HepG2 (cell line): ENCODE data around the gene PPP1R1B. TPM values are rescaled to one million over a fixed set of nuclear protein-coding genes. Genes with fewer than 3 reads are reported as not detected.

ENCODE experiments used
- FLYWCH1 ChIP-seq: sonication (generic); formaldehyde crosslinking; IDR thresholded peaks from 2 replicates; pipeline ENCODE4 v1.8.1; 2023; ENCODE audit warnings: mild to moderate bottlenecking, missing genetic modification reagents
- HNRNPL ChIP-seq: fragments of 200-400 bp; formaldehyde crosslinking; IDR thresholded peaks from 2 replicates; pipeline ENCODE4 v1.6.1; 2017; ENCODE audit warnings: mild to moderate bottlenecking, low read depth, low read length
- IRF2 ChIP-seq: IDR thresholded peaks from 2 replicates; pipeline ENCODE4 v1.6.1; 2018; ENCODE audit warnings: missing genetic modification reagents, missing compliant biosample characterization
- MEIS2 ChIP-seq: sonication (generic); formaldehyde crosslinking; IDR thresholded peaks from 2 replicates; pipeline ENCODE4 v1.9.0; 2021; ENCODE audit warnings: mild to moderate bottlenecking, missing genetic modification reagents
- MTF1 ChIP-seq: sonication (generic); formaldehyde crosslinking; IDR thresholded peaks from 2 replicates; pipeline ENCODE4 v1.5.0; 2020; ENCODE audit warnings: missing genetic modification reagents
- NFRKB ChIP-seq: fragments of 450-650 bp; IDR thresholded peaks from 2 replicates; pipeline ENCODE4 v1.6.1; 2017
- NKX3-1 ChIP-seq: sonication (generic); formaldehyde crosslinking; IDR thresholded peaks from 2 replicates; pipeline ENCODE4 v1.5.0; 2020; ENCODE audit warnings: missing genetic modification reagents
- SMAD1 ChIP-seq: sonication (generic); formaldehyde crosslinking; IDR thresholded peaks from 2 replicates; pipeline ENCODE4 v1.4.0; 2020; ENCODE audit warnings: missing genetic modification reagents, low read depth, mild to moderate bottlenecking, borderline replicate concordance
- YY1 ChIP-seq: IDR thresholded peaks from 2 replicates; pipeline ENCODE4 v1.6.1; 2011; ENCODE audit warnings: low read length, low read depth, moderate library complexity, mild to moderate bottlenecking; ENCODE audit not compliant: insufficient read depth, insufficient replicate concordance
- ZBTB3 ChIP-seq: sonication (generic); formaldehyde crosslinking; IDR thresholded peaks from 2 replicates; pipeline ENCODE4 v1.4.0; 2020; ENCODE audit warnings: low read depth, mild to moderate bottlenecking, moderate library complexity, missing genetic modification reagents, borderline replicate concordance
- ZKSCAN1 ChIP-seq: fragments of 150-350 bp; IDR thresholded peaks from 2 replicates; pipeline ENCODE4 v1.6.1; 2014; ENCODE audit warnings: low read length
- ZSCAN31 ChIP-seq: sonication (generic); formaldehyde crosslinking; IDR thresholded peaks from 2 replicates; pipeline ENCODE4 v1.5.0; 2020; ENCODE audit warnings: low read depth, mild to moderate bottlenecking, missing genetic modification reagents
- polyA plus RNA-seq, 8 experiments: library from polyadenylated mRNA; depleted of rRNA in 3 of 8; stranded (reverse) in 7 of 8; unstranded in 1 of 8; fragments of >200 nt; fragmentation: Illumina TruSeq in 4 of 8; extraction: Trizol in 4 of 8; gene quantifications; 2 replicates each; pipeline versions ENCODE4 v1.2.1 to v1.2.3, GENCODE V29; 2011 to 2016; ENCODE audit warnings: low read depth in 4 of 8, missing spikeins in 1 of 8, mixed read lengths in 1 of 8; ENCODE audit not compliant: insufficient read depth in 1 of 8
- total RNA-seq, 5 experiments: library from RNA; depleted of rRNA; stranded (reverse); fragments of >200 nt; fragmentation: Illumina TruSeq; extraction: Trizol; gene quantifications; 2 replicates each; pipeline ENCODE4 v1.2.3, GENCODE V29; 2016; ENCODE audit warnings: low read depth in 1 of 5
- TF ChIP-seq, protein P1 (sequence below): sonication (generic); formaldehyde crosslinking; IDR thresholded peaks from 2 replicates; pipeline ENCODE4 v1.9.0; 2022; ENCODE audit warnings: low read depth, missing genetic modification reagents
- TF ChIP-seq, protein P2 (sequence below): sonication (generic); formaldehyde crosslinking; IDR thresholded peaks from 2 replicates; pipeline ENCODE4 v1.5.0; 2020; ENCODE audit warnings: mild to moderate bottlenecking, missing genetic modification reagents
- TF ChIP-seq, protein P3 (sequence below), 2 experiments: sonication (generic) in 1 of 2; formaldehyde crosslinking in 1 of 2; IDR thresholded peaks; 2 replicates each; pipeline versions ENCODE4 v1.4.0 to v1.6.1; 2016 to 2020; ENCODE audit warnings: borderline replicate concordance in 1 of 2, low read depth in 1 of 2, mild to moderate bottlenecking in 1 of 2, missing genetic modification reagents in 1 of 2
- TF ChIP-seq, protein P4 (sequence below): sonication (generic); formaldehyde crosslinking; IDR thresholded peaks from 2 replicates; pipeline ENCODE4 v1.4.0; 2020; ENCODE audit warnings: missing genetic modification reagents

Gene PPP1R1B
- total and polyA plus RNA-seq, 2 of the 13 experiments (the other 11 are each of a cell fraction or from before 2014, with no cell fraction given), result 0.08 TPM; not detected in 1

DNA sequence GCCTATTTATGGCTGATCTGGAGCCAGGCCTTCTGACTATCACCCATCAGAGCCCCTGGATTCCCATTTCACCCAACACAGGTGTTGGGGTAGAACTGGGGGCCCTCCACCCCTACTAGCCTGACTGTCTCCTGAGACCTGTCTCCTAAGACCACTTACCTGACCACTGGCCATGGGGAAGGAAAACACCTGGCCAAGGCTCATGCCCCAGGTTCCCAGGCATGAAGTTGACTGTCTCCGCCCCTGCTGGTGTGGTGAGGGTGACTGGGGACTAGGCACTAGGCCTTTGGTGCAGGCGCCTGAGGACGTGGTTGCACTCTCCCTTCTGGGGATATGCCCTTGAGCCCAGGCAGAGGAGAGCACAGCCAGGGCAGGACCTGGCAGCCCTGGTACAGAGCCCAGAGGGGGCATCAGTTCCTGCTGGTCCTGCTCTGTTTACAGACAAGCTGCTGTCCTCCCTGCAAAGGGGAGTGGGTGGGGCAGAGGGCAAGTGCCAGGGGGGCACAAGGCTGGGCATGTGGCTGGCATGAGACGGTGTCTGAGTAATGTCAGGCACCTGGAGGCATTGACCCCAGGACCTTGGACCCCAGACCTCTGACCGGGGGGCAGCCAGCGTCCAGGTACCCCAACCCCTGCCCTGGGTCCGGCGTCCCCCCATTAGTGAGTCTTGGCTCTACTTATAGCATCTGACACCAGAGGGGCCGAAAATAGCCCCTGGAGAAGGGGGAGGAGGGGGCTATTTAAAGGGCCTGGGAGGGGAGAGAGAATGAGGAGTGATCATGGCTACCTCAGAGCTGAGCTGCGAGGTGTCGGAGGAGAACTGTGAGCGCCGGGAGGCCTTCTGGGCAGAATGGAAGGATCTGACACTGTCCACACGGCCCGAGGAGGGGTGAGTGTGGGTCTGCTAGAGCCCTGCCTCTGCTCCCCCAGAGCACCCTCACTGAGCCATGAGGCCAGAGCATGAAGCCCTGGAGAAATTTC lies 38.1 kb downstream of the PPP1R1B start, which contains the start of gene TCAP (continued):
- TF ChIP-seq, protein P1, sequence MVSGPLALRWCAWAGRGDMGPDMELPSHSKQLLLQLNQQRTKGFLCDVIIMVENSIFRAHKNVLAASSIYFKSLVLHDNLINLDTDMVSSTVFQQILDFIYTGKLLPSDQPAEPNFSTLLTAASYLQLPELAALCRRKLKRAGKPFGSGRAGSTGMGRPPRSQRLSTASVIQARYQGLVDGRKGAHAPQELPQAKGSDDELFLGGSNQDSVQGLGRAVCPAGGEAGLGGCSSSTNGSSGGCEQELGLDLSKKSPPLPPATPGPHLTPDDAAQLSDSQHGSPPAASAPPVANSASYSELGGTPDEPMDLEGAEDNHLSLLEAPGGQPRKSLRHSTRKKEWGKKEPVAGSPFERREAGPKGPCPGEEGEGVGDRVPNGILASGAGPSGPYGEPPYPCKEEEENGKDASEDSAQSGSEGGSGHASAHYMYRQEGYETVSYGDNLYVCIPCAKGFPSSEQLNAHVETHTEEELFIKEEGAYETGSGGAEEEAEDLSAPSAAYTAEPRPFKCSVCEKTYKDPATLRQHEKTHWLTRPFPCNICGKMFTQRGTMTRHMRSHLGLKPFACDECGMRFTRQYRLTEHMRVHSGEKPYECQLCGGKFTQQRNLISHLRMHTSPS, result peak; percentile 89
- no peak for TF ChIP-seq SMAD1 (CRISPR knock-in tag)
- peak; percentile 91 for TF ChIP-seq HNRNPL
- 0 out of 2 replicates have a peak, but pooled peaks have one; percentile 47 for TF ChIP-seq NKX3-1 (CRISPR knock-in tag)
- TF ChIP-seq, protein P2, sequence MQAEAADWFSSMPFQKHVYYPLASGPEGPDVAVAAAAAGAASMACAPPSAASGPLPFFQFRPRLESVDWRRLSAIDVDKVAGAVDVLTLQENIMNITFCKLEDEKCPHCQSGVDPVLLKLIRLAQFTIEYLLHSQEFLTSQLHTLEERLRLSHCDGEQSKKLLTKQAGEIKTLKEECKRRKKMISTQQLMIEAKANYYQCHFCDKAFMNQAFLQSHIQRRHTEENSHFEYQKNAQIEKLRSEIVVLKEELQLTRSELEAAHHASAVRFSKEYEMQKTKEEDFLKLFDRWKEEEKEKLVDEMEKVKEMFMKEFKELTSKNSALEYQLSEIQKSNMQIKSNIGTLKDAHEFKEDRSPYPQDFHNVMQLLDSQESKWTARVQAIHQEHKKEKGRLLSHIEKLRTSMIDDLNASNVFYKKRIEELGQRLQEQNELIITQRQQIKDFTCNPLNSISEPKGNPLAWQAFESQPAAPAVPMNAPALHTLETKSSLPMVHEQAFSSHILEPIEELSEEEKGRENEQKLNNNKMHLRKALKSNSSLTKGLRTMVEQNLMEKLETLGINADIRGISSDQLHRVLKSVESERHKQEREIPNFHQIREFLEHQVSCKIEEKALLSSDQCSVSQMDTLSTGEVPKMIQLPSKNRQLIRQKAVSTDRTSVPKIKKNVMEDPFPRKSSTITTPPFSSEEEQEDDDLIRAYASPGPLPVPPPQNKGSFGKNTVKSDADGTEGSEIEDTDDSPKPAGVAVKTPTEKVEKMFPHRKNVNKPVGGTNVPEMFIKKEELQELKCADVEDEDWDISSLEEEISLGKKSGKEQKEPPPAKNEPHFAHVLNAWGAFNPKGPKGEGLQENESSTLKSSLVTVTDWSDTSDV (CRISPR knock-in tag), result peak; percentile 63; the same call in 1 of the 2 replicates
- TF ChIP-seq FLYWCH1 (CRISPR knock-in tag), result no peak
- TF ChIP-seq, protein P3, sequence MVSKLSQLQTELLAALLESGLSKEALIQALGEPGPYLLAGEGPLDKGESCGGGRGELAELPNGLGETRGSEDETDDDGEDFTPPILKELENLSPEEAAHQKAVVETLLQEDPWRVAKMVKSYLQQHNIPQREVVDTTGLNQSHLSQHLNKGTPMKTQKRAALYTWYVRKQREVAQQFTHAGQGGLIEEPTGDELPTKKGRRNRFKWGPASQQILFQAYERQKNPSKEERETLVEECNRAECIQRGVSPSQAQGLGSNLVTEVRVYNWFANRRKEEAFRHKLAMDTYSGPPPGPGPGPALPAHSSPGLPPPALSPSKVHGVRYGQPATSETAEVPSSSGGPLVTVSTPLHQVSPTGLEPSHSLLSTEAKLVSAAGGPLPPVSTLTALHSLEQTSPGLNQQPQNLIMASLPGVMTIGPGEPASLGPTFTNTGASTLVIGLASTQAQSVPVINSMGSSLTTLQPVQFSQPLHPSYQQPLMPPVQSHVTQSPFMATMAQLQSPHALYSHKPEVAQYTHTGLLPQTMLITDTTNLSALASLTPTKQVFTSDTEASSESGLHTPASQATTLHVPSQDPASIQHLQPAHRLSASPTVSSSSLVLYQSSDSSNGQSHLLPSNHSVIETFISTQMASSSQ (IDR thresholded peaks at IDR 0.05; ENCODE audit: low read depth), result no peak
- TF ChIP-seq, protein P3 (CRISPR knock-in tag; IDR thresholded peaks at IDR 0.05; ENCODE audit: borderline replicate concordance), result no peak
- TF ChIP-seq MEIS2 (CRISPR knock-in tag), result no peak
- TF ChIP-seq IRF2, result no peak
- TF ChIP-seq YY1, result peak; percentile 5
- TF ChIP-seq, protein P4, sequence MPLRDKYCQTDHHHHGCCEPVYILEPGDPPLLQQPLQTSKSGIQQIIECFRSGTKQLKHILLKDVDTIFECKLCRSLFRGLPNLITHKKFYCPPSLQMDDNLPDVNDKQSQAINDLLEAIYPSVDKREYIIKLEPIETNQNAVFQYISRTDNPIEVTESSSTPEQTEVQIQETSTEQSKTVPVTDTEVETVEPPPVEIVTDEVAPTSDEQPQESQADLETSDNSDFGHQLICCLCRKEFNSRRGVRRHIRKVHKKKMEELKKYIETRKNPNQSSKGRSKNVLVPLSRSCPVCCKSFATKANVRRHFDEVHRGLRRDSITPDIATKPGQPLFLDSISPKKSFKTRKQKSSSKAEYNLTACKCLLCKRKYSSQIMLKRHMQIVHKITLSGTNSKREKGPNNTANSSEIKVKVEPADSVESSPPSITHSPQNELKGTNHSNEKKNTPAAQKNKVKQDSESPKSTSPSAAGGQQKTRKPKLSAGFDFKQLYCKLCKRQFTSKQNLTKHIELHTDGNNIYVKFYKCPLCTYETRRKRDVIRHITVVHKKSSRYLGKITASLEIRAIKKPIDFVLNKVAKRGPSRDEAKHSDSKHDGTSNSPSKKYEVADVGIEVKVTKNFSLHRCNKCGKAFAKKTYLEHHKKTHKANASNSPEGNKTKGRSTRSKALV (CRISPR knock-in tag), result no peak
- TF ChIP-seq ZKSCAN1, result no peak
- TF ChIP-seq ZSCAN31 (CRISPR knock-in tag), result 0 out of 2 replicates have a peak, but pooled peaks have one; percentile 36
- TF ChIP-seq NFRKB, result no peak
- TF ChIP-seq ZBTB3, result no peak
- 0 out of 2 replicates have a peak, but pooled peaks have one; percentile 27 for TF ChIP-seq MTF1 (CRISPR knock-in tag)
